Measurements from ENCODE around the gene SAP25. TPM values are rescaled to one million over a fixed set of nuclear protein-coding genes. Genes with fewer than 3 reads are reported as not detected.
"Not testable (repeated sequence)": the region's sequence is repeated elsewhere in the genome, so short reads cannot be mapped to it uniquely, and the experiment has no call there.

The SAP25 gene
- total RNA-seq, 2 donors from 2014 or later: 5.8 to 6.3 TPM

GRCh38 chr7:100532165-100533022 lies 41.3 kb downstream of the SAP25 start:
- 88 to 93% methylated on average over 12 to 14 of the region's 14 CpGs for WGBS, 2 experiments (ENCODE audit: insufficient coverage in 1 of 2, insufficient read length in 1 of 2)
- no peak overlapping the region for H3K27ac ChIP-seq (ENCODE audit: low read depth, low read length)
- no peaks in the 10 kb centered on the region for H3K27me3 ChIP-seq (ENCODE audit: control insufficient read depth, insufficient read depth, low read length, poor library complexity, severe bottlenecking)
- DNase-seq: no peak
- Mint-ChIP-seq H3K4me1 (no peaks in the 10 kb centered on the region), H3K27ac (no peak overlapping the region), H3K27me3 (ENCODE audit: insufficient read depth) (peaks cover 3% of the 10 kb centered on the region), H3K9me3 (no peaks in the 10 kb centered on the region), H3K4me3 (no peak overlapping the region), H3K36me3 (ENCODE audit: low read depth) (no peaks in the 10 kb centered on the region)
- no peak overlapping the region for H3K4me3 ChIP-seq (ENCODE audit: low read length)
- no peaks in the 10 kb centered on the region for H3K36me3 ChIP-seq (ENCODE audit: control insufficient read depth, insufficient read depth, low read length)
- H3K9me3 ChIP-seq (ENCODE audit: control insufficient read depth, low read length): no peaks in the 10 kb centered on the region
- no peak overlapping the region for H3K9ac ChIP-seq (ENCODE audit: extremely low read depth, low read length, poor library complexity, severe bottlenecking)
- TF ChIP-seq CTCF (conservative IDR thresholded peaks at IDR 0.05): no peak
- H3K4me1 ChIP-seq (ENCODE audit: control insufficient read depth, insufficient read depth, low read length): no peaks in the 10 kb centered on the region

GRCh38 chr7:100528108-100528866 lies 45.4 kb downstream of the SAP25 start:
- not testable (repeated sequence) for H3K36me3 Mint-ChIP-seq (ENCODE audit: low read depth); H3K9ac ChIP-seq (ENCODE audit: extremely low read depth, low read length, poor library complexity, severe bottlenecking); H3K36me3 ChIP-seq (ENCODE audit: control insufficient read depth, insufficient read depth, low read length); H3K4me3 Mint-ChIP-seq; H3K4me1 ChIP-seq (ENCODE audit: control insufficient read depth, insufficient read depth, low read length); H3K27ac ChIP-seq (ENCODE audit: low read depth, low read length); H3K4me1 Mint-ChIP-seq; DNase-seq; H3K9me3 ChIP-seq (ENCODE audit: control insufficient read depth, low read length); H3K27ac Mint-ChIP-seq; H3K27me3 ChIP-seq (ENCODE audit: control insufficient read depth, insufficient read depth, low read length, poor library complexity, severe bottlenecking); H3K4me3 ChIP-seq (ENCODE audit: low read length)
- WGBS, 2 experiments (ENCODE audit: insufficient coverage in 1 of 2, insufficient read length in 1 of 2): 85 to 91% methylated on average over 10 to 12 of the region's 12 CpGs
- Mint-ChIP-seq H3K27me3 (ENCODE audit: insufficient read depth) (peaks cover 12% of the 10 kb centered on the region), H3K9me3 (peaks cover 12% of the 10 kb centered on the region)

- H3K4me1 ChIP-seq (ENCODE audit: control insufficient read depth, insufficient read depth, low read length); H3K9me3 ChIP-seq (ENCODE audit: control insufficient read depth, low read length); H3K4me3 ChIP-seq (ENCODE audit: low read length); H3K9ac ChIP-seq (ENCODE audit: extremely low read depth, low read length, poor library complexity, severe bottlenecking); H3K4me1 Mint-ChIP-seq; H3K27me3 ChIP-seq (ENCODE audit: control insufficient read depth, insufficient read depth, low read length, poor library complexity, severe bottlenecking); H3K27ac ChIP-seq (ENCODE audit: low read depth, low read length); H3K36me3 ChIP-seq (ENCODE audit: control insufficient read depth, insufficient read depth, low read length); H3K36me3 Mint-ChIP-seq (ENCODE audit: low read depth); H3K27ac Mint-ChIP-seq; DNase-seq; H3K4me3 Mint-ChIP-seq: not testable (repeated sequence)
- no CpG with 5 or more reads among the region's 34 CpGs for WGBS, 2 experiments (ENCODE audit: insufficient coverage in 1 of 2, insufficient read length in 1 of 2)
- Mint-ChIP-seq H3K27me3 (ENCODE audit: insufficient read depth) (peaks cover 12% of the 10 kb centered on the region), H3K9me3 (peaks cover 14% of the 10 kb centered on the region)
These were observed 50.5 kb downstream of the SAP25 start for GRCh38 chr7:100523192-100523591.

Other genes with a start within 250 kb of the SAP25 start
- gene PILRB, start 215.8 kb downstream of the SAP25 start, total RNA-seq: 10 to 100 TPM; 51.9 to 84.4 TPM
- 10 to 100 TPM in 1 of 2 donors, 1 to 10 TPM in 1; 2.1 to 12.8 TPM for gene PILRA, start 200.4 kb downstream of the SAP25 start, total RNA-seq
- gene ZCWPW1, start 145.2 kb downstream of the SAP25 start, total RNA-seq: 1 to 10 TPM; 1.9 to 2.3 TPM
- 10 to 100 TPM; 32.9 to 48.0 TPM for gene MEPCE, start 144.1 kb downstream of the SAP25 start, total RNA-seq
- gene PPP1R35, start 137.4 kb downstream of the SAP25 start, total RNA-seq: 10 to 100 TPM; 43.8 to 65.6 TPM
- gene SPACDR, start 109.6 kb downstream of the SAP25 start, total RNA-seq: 1 to 10 TPM; 1.3 to 1.5 TPM
- gene TSC22D4, start 94.7 kb downstream of the SAP25 start, total RNA-seq: 10 to 100 TPM; 30.9 to 35.2 TPM
- 1 to 10 TPM; 7.9 to 9.3 TPM for gene NYAP1, start 90.0 kb downstream of the SAP25 start, total RNA-seq
- gene AGFG2, start 34.7 kb downstream of the SAP25 start, total RNA-seq: 10 to 100 TPM in 1 of 2 donors, 1 to 10 TPM in 1; 8.5 to 28.9 TPM
- 10 to 100 TPM; 49.4 to 56.0 TPM for gene LRCH4, start 12.2 kb upstream of the SAP25 start, total RNA-seq
- 1 to 10 TPM; 1.3 to 3.0 TPM for gene FBXO24, start 12.4 kb upstream of the SAP25 start, total RNA-seq
- 10 to 100 TPM; 17.5 to 37.7 TPM for gene PCOLCE, start 28.5 kb upstream of the SAP25 start, total RNA-seq
- 10 to 100 TPM; 19.8 to 25.5 TPM for gene MOSPD3, start 38.6 kb upstream of the SAP25 start, total RNA-seq
- 1 to 10 TPM; 1.4 to 2.1 TPM for gene TFR2, start 67.7 kb upstream of the SAP25 start, total RNA-seq
- not detected for gene ACTL6B, start 82.5 kb upstream of the SAP25 start, total RNA-seq
- 100 to 1,000 TPM; 197 to 230 TPM for gene GNB2, start 99.8 kb upstream of the SAP25 start, total RNA-seq
- 100 to 1,000 TPM in 1 of 2 donors, 10 to 100 TPM in 1; 90.0 to 101 TPM for gene GIGYF1, start 120.3 kb upstream of the SAP25 start, total RNA-seq
- gene POP7, start 132.2 kb upstream of the SAP25 start, total RNA-seq: 10 to 100 TPM; 51.7 to 59.2 TPM
- gene EPO, start 146.6 kb upstream of the SAP25 start, total RNA-seq: under 1 TPM in 1 of 2 donors, not detected in 1; 0.33 TPM
- gene ZAN, start 159.7 kb upstream of the SAP25 start, total RNA-seq: not detected

All from endodermal cell (in vitro differentiated cells).